ENCODE measurements around the gene APOL1.

Gene APOL1

GRCh38 chr22:36311386-36312085 is 58.6 kb downstream of the APOL1 start:
- no peak for TF ChIP-seq FOXM1 (IDR thresholded peaks at IDR 0.05; ENCODE audit: borderline replicate concordance, low read depth)
- no peak for TF ChIP-seq YY1 (IDR thresholded peaks at IDR 0.05; ENCODE audit: low read depth)
- TF ChIP-seq, protein P1, sequence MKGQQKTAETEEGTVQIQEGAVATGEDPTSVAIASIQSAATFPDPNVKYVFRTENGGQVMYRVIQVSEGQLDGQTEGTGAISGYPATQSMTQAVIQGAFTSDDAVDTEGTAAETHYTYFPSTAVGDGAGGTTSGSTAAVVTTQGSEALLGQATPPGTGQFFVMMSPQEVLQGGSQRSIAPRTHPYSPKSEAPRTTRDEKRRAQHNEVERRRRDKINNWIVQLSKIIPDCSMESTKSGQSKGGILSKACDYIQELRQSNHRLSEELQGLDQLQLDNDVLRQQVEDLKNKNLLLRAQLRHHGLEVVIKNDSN (IDR thresholded peaks at IDR 0.05) = no peak
- TF ChIP-seq, protein P2, sequence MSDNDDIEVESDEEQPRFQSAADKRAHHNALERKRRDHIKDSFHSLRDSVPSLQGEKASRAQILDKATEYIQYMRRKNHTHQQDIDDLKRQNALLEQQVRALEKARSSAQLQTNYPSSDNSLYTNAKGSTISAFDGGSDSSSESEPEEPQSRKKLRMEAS (IDR thresholded peaks at IDR 0.05) = no peak
- TF ChIP-seq EGR1 (IDR thresholded peaks at IDR 0.05) = no peak
- no peak for TF ChIP-seq ZBTB7A (IDR thresholded peaks at IDR 0.05; ENCODE audit: low read depth)
- no peak for TF ChIP-seq TAF1 (IDR thresholded peaks at IDR 0.05; ENCODE audit: low read depth)
- no peak for TF ChIP-seq NFIC (IDR thresholded peaks at IDR 0.05)
- TF ChIP-seq EP300 (IDR thresholded peaks at IDR 0.05; ENCODE audit: borderline replicate concordance) = no peak
- no peak for TF ChIP-seq CEBPB (IDR thresholded peaks at IDR 0.05)
- TF ChIP-seq RAD21 (IDR thresholded peaks at IDR 0.05; ENCODE audit: low read depth) = no peak
- TF ChIP-seq CREB1 (IDR thresholded peaks at IDR 0.05; ENCODE audit: low read depth) = no peak
- TF ChIP-seq TCF12 (IDR thresholded peaks at IDR 0.05; ENCODE audit: low read depth) = no peak

DNA sequence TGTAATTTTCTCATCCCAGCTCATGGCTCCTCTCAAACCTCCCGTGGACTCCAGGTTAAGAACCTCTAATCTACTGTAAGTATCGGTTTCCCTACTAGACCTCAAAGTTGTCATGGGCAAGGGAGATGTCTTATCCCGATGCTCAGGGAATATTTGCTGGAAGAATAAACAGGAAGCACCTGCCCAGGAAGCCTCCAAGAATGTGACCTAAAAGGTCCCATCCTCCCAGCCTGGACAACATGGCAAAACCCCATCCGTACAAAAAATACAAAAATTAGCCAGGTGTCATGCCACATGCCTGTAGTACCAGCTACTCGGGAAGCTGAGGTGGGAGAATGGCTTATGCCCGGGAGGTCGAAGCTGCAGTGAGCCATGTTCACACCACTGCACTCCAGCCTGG is 62.4 kb downstream of the APOL1 start:
- no peak for TF ChIP-seq EP300 (IDR thresholded peaks at IDR 0.05; ENCODE audit: borderline replicate concordance)
- TF ChIP-seq RAD21 (IDR thresholded peaks at IDR 0.05; ENCODE audit: low read depth) = no peak
- TF ChIP-seq ZBTB7A (IDR thresholded peaks at IDR 0.05; ENCODE audit: low read depth) = no peak
- TF ChIP-seq TCF12 (IDR thresholded peaks at IDR 0.05; ENCODE audit: low read depth) = no peak
- TF ChIP-seq CREB1 (IDR thresholded peaks at IDR 0.05; ENCODE audit: low read depth) = no peak
- TF ChIP-seq TAF1 (IDR thresholded peaks at IDR 0.05; ENCODE audit: low read depth) = no peak
- TF ChIP-seq YY1 (IDR thresholded peaks at IDR 0.05; ENCODE audit: low read depth) = no peak
- no peak for TF ChIP-seq EGR1 (IDR thresholded peaks at IDR 0.05)
- TF ChIP-seq TEAD4 (IDR thresholded peaks at IDR 0.05) = no peak
- TF ChIP-seq, protein P1 (IDR thresholded peaks at IDR 0.05) = no peak
- no peak for TF ChIP-seq CEBPB (IDR thresholded peaks at IDR 0.05)
- TF ChIP-seq NFIC (IDR thresholded peaks at IDR 0.05) = no peak
- no peak for TF ChIP-seq REST (IDR thresholded peaks at IDR 0.05; ENCODE audit: low read depth)
- no peak for TF ChIP-seq FOXM1 (IDR thresholded peaks at IDR 0.05; ENCODE audit: borderline replicate concordance, low read depth)
- TF ChIP-seq, protein P2 (IDR thresholded peaks at IDR 0.05) = no peak

GRCh38 chr22:36316419-36316818 is 63.5 kb downstream of the APOL1 start:
- TF ChIP-seq CEBPB (IDR thresholded peaks at IDR 0.05) (no peak), NFIC (IDR thresholded peaks at IDR 0.05) (no peak), TCF12 (IDR thresholded peaks at IDR 0.05; ENCODE audit: low read depth) (no peak), RAD21 (IDR thresholded peaks at IDR 0.05; ENCODE audit: low read depth) (no peak), FOXM1 (IDR thresholded peaks at IDR 0.05; ENCODE audit: borderline replicate concordance, low read depth) (no peak)

All from Ishikawa (cell line).